Keratinocyte (primary cell): ENCODE results near the gene DOCK1.

Experiments used
- CTCF ChIP-seq, 3 experiments: IDR thresholded peaks in 1 of 3; conservative IDR thresholded peaks in 1 of 3; optimal IDR thresholded peaks in 1 of 3; 2 replicates in 2 of 3; 3 replicates in 1 of 3; pipeline versions ENCODE3 to v1.5.1; 2011; ENCODE audit warnings: low read length in 3 of 3, mild to moderate bottlenecking in 3 of 3, moderate library complexity in 2 of 3, control low read depth in 1 of 3, inconsistent platforms in 1 of 3; ENCODE audit not compliant: insufficient read depth in 2 of 3; ENCODE audit errors: extremely low read depth in 1 of 3
- EZH2 ChIP-seq: IDR thresholded peaks from one replicate; pipeline ENCODE4 v1.6.1; 2012; ENCODE audit warnings: inconsistent platforms, mild to moderate bottlenecking, low read length, moderate library complexity

GRCh38 chr10:127150136-127150535 is 244.9 kb downstream of the DOCK1 start:
- TF ChIP-seq CTCF (optimal IDR thresholded peaks at IDR 0.05 in 1 of 3, IDR thresholded peaks at IDR 0.05 in 1 of 3, conservative IDR thresholded peaks at IDR 0.05 in 1 of 3; ENCODE audit: extremely low read depth in 1 of 3, insufficient read depth in 2 of 3, low read length in 3 of 3) (no peak), EZH2 (no peak)
